Measurements from ENCODE around the gene CWC27. TPM values are rescaled to one million over a fixed set of nuclear protein-coding genes. Genes with fewer than 3 reads are reported as not detected.

The CWC27 gene
- total RNA-seq, 1 experiment from 2014 or later = 42.7 TPM

DNA sequence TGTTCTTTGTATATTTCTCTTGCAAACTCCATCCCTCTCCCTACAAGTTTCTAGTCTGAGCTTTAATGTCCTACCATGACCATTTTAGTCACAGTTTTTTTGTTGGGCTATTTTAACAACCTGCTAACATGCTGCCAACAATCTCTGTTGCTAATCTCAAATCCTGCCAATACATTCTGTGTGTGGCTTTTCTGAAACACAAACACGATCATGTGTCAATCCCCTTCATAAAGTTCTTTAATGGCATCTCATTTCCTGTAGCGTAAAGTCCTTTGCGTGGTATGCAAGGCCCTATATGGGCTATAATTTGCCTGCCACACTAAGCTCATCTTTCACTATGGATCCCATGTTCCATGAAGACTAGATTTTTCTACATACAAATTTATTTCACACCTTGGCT, 180.6 kb downstream of the CWC27 start:
- ATAC-seq = no peak
- no peak for DNase-seq (ENCODE audit: low spot score)
- CTCF ChIA-PET = no interaction called here
- no peak overlapping the region for H3K27ac Mint-ChIP-seq
- no peak for TF ChIP-seq GRHL2 (CRISPR knock-in tag; IDR thresholded peaks at IDR 0.05; ENCODE audit: insufficient replicate concordance, severe bottlenecking)
- no peak for TF ChIP-seq FOXK1 (CRISPR knock-in tag; IDR thresholded peaks at IDR 0.05)
- TF ChIP-seq, protein P1, sequence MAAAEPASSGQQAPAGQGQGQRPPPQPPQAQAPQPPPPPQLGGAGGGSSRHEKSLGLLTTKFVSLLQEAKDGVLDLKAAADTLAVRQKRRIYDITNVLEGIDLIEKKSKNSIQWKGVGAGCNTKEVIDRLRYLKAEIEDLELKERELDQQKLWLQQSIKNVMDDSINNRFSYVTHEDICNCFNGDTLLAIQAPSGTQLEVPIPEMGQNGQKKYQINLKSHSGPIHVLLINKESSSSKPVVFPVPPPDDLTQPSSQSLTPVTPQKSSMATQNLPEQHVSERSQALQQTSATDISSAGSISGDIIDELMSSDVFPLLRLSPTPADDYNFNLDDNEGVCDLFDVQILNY (CRISPR knock-in tag; IDR thresholded peaks at IDR 0.05) = no peak
- TF ChIP-seq IRF2 (CRISPR knock-in tag; IDR thresholded peaks at IDR 0.05; ENCODE audit: borderline replicate concordance, low read depth) = no peak
- TF ChIP-seq, protein P2, sequence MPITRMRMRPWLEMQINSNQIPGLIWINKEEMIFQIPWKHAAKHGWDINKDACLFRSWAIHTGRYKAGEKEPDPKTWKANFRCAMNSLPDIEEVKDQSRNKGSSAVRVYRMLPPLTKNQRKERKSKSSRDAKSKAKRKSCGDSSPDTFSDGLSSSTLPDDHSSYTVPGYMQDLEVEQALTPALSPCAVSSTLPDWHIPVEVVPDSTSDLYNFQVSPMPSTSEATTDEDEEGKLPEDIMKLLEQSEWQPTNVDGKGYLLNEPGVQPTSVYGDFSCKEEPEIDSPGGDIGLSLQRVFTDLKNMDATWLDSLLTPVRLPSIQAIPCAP (CRISPR knock-in tag; IDR thresholded peaks at IDR 0.05) = no peak
- TF ChIP-seq NFYB (CRISPR knock-in tag; conservative IDR thresholded peaks at IDR 0.05; ENCODE audit: low read depth) = no peak
- TF ChIP-seq ZNF423 (CRISPR knock-in tag; IDR thresholded peaks at IDR 0.05) = no peak
- TF ChIP-seq NFE2L1 (CRISPR knock-in tag; IDR thresholded peaks at IDR 0.05) = no peak
- H3K9me3 Mint-ChIP-seq = no peaks in the 10 kb centered on the region
- POLR2A ChIA-PET = no interaction called here
- H3K4me3 Mint-ChIP-seq = no peak overlapping the region
- H3K4me1 Mint-ChIP-seq = no peaks in the 10 kb centered on the region
- H3K27me3 Mint-ChIP-seq (ENCODE audit: low read depth) = no peaks in the 10 kb centered on the region
- H3K36me3 Mint-ChIP-seq = no peaks in the 10 kb centered on the region

DNA sequence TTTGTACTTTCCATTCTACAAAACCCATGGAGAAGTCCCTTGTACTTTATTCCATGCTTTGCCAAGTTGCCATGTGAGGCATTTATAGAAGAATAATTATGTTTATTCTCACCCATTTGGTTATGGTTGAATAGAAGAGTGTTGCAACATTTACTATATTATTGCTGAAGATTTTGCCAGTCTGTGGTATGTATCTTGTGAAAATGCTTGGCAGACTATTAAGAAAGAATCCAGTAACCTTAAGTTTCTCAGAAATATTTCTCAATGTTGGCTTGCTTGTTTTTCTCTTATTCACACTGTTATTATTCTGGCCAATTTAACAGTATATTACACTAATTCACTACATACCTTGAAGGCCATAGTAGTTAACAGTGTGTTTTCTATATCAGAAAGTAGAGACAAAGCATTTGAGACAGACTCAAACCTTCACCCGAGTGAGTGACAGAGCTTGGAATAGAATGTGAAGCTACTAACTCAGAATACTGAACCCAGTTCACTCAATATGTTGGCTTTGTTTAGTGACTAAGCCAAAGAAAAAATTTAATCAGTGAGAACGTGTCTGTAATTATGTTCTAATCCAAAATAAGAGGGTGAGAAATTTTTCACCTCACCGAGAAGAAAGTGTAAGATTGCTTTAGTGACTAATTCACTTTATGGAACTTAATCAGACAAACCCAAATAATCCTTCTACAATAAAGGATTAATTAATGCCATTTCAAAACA, 184.4 kb downstream of the CWC27 start:
- H3K27me3 Mint-ChIP-seq (ENCODE audit: low read depth) = no peaks in the 10 kb centered on the region
- DNase-seq (ENCODE audit: low spot score) (no peak), ATAC-seq (no peak)
- TF ChIP-seq ZNF219 (CRISPR knock-in tag; IDR thresholded peaks at IDR 0.05; ENCODE audit: borderline replicate concordance) (no peak), ATF1 (CRISPR knock-in tag; IDR thresholded peaks at IDR 0.05) (no peak), FOXJ3 (CRISPR knock-in tag; IDR thresholded peaks at IDR 0.05; ENCODE audit: borderline replicate concordance) (no peak), IRF2 (CRISPR knock-in tag; IDR thresholded peaks at IDR 0.05; ENCODE audit: borderline replicate concordance, low read depth) (no peak), OVOL2 (CRISPR knock-in tag; IDR thresholded peaks at IDR 0.05; ENCODE audit: borderline replicate concordance) (no peak), ZBTB21 (CRISPR knock-in tag; IDR thresholded peaks at IDR 0.05; ENCODE audit: borderline replicate concordance) (no peak), TEAD4 (CRISPR knock-in tag; IDR thresholded peaks at IDR 0.05) (no peak)
- TF ChIP-seq, protein P3, sequence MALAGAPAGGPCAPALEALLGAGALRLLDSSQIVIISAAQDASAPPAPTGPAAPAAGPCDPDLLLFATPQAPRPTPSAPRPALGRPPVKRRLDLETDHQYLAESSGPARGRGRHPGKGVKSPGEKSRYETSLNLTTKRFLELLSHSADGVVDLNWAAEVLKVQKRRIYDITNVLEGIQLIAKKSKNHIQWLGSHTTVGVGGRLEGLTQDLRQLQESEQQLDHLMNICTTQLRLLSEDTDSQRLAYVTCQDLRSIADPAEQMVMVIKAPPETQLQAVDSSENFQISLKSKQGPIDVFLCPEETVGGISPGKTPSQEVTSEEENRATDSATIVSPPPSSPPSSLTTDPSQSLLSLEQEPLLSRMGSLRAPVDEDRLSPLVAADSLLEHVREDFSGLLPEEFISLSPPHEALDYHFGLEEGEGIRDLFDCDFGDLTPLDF (CRISPR knock-in tag; IDR thresholded peaks at IDR 0.05) = no peak
- TF ChIP-seq, protein P4, sequence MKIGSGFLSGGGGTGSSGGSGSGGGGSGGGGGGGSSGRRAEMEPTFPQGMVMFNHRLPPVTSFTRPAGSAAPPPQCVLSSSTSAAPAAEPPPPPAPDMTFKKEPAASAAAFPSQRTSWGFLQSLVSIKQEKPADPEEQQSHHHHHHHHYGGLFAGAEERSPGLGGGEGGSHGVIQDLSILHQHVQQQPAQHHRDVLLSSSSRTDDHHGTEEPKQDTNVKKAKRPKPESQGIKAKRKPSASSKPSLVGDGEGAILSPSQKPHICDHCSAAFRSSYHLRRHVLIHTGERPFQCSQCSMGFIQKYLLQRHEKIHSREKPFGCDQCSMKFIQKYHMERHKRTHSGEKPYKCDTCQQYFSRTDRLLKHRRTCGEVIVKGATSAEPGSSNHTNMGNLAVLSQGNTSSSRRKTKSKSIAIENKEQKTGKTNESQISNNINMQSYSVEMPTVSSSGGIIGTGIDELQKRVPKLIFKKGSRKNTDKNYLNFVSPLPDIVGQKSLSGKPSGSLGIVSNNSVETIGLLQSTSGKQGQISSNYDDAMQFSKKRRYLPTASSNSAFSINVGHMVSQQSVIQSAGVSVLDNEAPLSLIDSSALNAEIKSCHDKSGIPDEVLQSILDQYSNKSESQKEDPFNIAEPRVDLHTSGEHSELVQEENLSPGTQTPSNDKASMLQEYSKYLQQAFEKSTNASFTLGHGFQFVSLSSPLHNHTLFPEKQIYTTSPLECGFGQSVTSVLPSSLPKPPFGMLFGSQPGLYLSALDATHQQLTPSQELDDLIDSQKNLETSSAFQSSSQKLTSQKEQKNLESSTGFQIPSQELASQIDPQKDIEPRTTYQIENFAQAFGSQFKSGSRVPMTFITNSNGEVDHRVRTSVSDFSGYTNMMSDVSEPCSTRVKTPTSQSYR (CRISPR knock-in tag; IDR thresholded peaks at IDR 0.05) = no peak
- TF ChIP-seq, protein P5, sequence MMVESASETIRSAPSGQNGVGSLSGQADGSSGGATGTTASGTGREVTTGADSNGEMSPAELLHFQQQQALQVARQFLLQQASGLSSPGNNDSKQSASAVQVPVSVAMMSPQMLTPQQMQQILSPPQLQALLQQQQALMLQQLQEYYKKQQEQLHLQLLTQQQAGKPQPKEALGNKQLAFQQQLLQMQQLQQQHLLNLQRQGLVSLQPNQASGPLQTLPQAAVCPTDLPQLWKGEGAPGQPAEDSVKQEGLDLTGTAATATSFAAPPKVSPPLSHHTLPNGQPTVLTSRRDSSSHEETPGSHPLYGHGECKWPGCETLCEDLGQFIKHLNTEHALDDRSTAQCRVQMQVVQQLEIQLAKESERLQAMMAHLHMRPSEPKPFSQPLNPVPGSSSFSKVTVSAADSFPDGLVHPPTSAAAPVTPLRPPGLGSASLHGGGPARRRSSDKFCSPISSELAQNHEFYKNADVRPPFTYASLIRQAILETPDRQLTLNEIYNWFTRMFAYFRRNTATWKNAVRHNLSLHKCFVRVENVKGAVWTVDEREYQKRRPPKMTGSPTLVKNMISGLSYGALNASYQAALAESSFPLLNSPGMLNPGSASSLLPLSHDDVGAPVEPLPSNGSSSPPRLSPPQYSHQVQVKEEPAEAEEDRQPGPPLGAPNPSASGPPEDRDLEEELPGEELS (CRISPR knock-in tag; IDR thresholded peaks at IDR 0.05) = no peak
- TF ChIP-seq, protein P6, sequence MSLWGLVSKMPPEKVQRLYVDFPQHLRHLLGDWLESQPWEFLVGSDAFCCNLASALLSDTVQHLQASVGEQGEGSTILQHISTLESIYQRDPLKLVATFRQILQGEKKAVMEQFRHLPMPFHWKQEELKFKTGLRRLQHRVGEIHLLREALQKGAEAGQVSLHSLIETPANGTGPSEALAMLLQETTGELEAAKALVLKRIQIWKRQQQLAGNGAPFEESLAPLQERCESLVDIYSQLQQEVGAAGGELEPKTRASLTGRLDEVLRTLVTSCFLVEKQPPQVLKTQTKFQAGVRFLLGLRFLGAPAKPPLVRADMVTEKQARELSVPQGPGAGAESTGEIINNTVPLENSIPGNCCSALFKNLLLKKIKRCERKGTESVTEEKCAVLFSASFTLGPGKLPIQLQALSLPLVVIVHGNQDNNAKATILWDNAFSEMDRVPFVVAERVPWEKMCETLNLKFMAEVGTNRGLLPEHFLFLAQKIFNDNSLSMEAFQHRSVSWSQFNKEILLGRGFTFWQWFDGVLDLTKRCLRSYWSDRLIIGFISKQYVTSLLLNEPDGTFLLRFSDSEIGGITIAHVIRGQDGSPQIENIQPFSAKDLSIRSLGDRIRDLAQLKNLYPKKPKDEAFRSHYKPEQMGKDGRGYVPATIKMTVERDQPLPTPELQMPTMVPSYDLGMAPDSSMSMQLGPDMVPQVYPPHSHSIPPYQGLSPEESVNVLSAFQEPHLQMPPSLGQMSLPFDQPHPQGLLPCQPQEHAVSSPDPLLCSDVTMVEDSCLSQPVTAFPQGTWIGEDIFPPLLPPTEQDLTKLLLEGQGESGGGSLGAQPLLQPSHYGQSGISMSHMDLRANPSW (CRISPR knock-in tag; conservative IDR thresholded peaks at IDR 0.05; ENCODE audit: low read depth) = no peak
- TF ChIP-seq, protein P7, sequence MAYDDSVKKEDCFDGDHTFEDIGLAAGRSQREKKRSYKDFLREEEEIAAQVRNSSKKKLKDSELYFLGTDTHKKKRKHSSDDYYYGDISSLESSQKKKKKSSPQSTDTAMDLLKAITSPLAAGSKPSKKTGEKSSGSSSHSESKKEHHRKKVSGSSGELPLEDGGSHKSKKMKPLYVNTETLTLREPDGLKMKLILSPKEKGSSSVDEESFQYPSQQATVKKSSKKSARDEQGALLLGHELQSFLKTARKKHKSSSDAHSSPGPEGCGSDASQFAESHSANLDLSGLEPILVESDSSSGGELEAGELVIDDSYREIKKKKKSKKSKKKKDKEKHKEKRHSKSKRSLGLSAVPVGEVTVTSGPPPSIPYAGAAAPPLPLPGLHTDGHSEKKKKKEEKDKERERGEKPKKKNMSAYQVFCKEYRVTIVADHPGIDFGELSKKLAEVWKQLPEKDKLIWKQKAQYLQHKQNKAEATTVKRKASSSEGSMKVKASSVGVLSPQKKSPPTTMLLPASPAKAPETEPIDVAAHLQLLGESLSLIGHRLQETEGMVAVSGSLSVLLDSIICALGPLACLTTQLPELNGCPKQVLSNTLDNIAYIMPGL (CRISPR knock-in tag; IDR thresholded peaks at IDR 0.05) = no peak
- H3K27ac Mint-ChIP-seq = no peak overlapping the region
- ChIA-PET CTCF (no interaction called here), POLR2A (no interaction called here)
- no peak overlapping the region for H3K4me3 Mint-ChIP-seq
- no peaks in the 10 kb centered on the region for H3K4me1 Mint-ChIP-seq
- H3K36me3 Mint-ChIP-seq = no peaks in the 10 kb centered on the region
- H3K9me3 Mint-ChIP-seq = no peaks in the 10 kb centered on the region

Data from WTC11 (cell line).